Tibial artery (tissue), 4 donors: ENCODE results near the gene TOR4A.
"Not testable (repeated sequence)": the region's sequence is repeated elsewhere in the genome, so short reads cannot be mapped to it uniquely, and the experiment has no call there.

Experiments
- DNase-seq, 2 donors: peaks; one replicate each; pipeline ENCODE4 v3.0.0-alpha.2; 2019
- H3K27ac ChIP-seq, 2 donors: fragments of 200-600 bp; sonication (generic) in 1 of 2; 1 replicate in 1 of 2; 2 replicates in 1 of 2; pipeline ENCODE4 v1.5.1; 2018 to 2019; ENCODE audit warnings: mild to moderate bottlenecking in 1 of 2
- H3K27me3 ChIP-seq, 2 donors: fragments of 200-600 bp; sonication (generic) in 1 of 2; one replicate each; pipeline versions ENCODE4 v1.5.1 to v1.6.0; 2016 to 2019
- H3K36me3 ChIP-seq, 3 donors: fragments of 200-600 bp; sonication (generic) in 2 of 3; one replicate each; pipeline ENCODE4 v1.5.1; 2016 to 2019; ENCODE audit warnings: mild to moderate bottlenecking in 2 of 3
- H3K4me1 ChIP-seq, 4 donors: fragments of 200-600 bp; sonication (generic) in 2 of 4; 1 replicate in 3 of 4; 2 replicates in 1 of 4; pipeline ENCODE4 v1.5.1; 2016 to 2019
- H3K4me3 ChIP-seq, 2 donors: fragments of 200-600 bp; sonication (generic) in 1 of 2; 1 replicate in 1 of 2; 2 replicates in 1 of 2; pipeline ENCODE4 v1.5.1; 2018 to 2019; ENCODE audit warnings: mild to moderate bottlenecking in 2 of 2
- H3K9me3 ChIP-seq, 3 donors: fragments of 200-600 bp; sonication (generic) in 1 of 3; one replicate each; pipeline ENCODE4 v1.5.1; 2016 to 2019
- CTCF ChIP-seq, 2 experiments: fragments of 200-600 bp in 1 of 2; fragments of 450-650 bp in 1 of 2; IDR thresholded peaks; one replicate each; pipeline ENCODE4 v1.5.1; 2017 to 2019; ENCODE audit warnings: antibody characterized with exemption in 2 of 2, mild to moderate bottlenecking in 1 of 2, moderate library complexity in 1 of 2
- intact Hi-C: fragments of 100-400 bp; cut with DNase I; formaldehyde crosslinking; loops from one replicate; pipeline ENCODE4 v1.15.0; 2023; ENCODE audit warnings: low total_unique reads

TOR4A gene

GRCh38 chr9:137240841-137241489 lies 36.6 kb upstream of the TOR4A start, which contains the start of gene TUBB4B:
TUBB4B (plus strand) TSS chr9:137241287; CDS start chr9:137241361, 74 bp downstream.
- peak; percentile 99 to 100 for DNase-seq
- Histone ChIP-seq H3K27ac (peak within 1 kb of the TSS; percentile 94 to 95), H3K36me3 (peaks cover 8 to 23% (median 21%) of the 10 kb centered on the region in 3 donors), H3K27me3 (peaks cover 0 to 3% of the 10 kb centered on the region in 2 donors), H3K9me3 (no peaks in the 10 kb centered on the region), H3K4me3 (peak within 1 kb of the TSS; percentile 77 to 82), H3K4me1 (peaks cover 0 to 57% (median 35%) of the 10 kb centered on the region in 4 donors)
- peak in 1 of 2 experiments; percentile 42 for TF ChIP-seq CTCF (IDR thresholded peaks at IDR 0.05)
- intact Hi-C loops = no loop called here

- H3K27ac ChIP-seq = peak overlapping the region; percentile 90 to 91
- H3K36me3 ChIP-seq = peaks cover 8 to 23% (median 21%) of the 10 kb centered on the region in 3 donors
- intact Hi-C loops = no loop called here
- no peaks in the 10 kb centered on the region for H3K9me3 ChIP-seq
- TF ChIP-seq CTCF (IDR thresholded peaks at IDR 0.05) = no peak
- H3K4me1 ChIP-seq = peaks cover 0 to 50% (median 27%) of the 10 kb centered on the region in 4 donors
- peak overlapping the region; percentile 77 to 82 for H3K4me3 ChIP-seq
- DNase-seq = peak; percentile 61 to 85
- no peaks in the 10 kb centered on the region for H3K27me3 ChIP-seq
Observed at GRCh38 chr9:137241490-137242268, 35.8 kb upstream of the TOR4A start.

- Histone ChIP-seq H3K4me1 (peaks cover 0 to 41% (median 25%) of the 10 kb centered on the region in 4 donors), H3K36me3 (peaks cover 8 to 23% (median 21%) of the 10 kb centered on the region in 3 donors), H3K4me3 (peak overlapping the region; percentile 77 to 82), H3K9me3 (no peaks in the 10 kb centered on the region), H3K27ac (peak overlapping the region; percentile 90 to 91), H3K27me3 (no peaks in the 10 kb centered on the region)
- intact Hi-C loops = no loop called here
- DNase-seq = no peak
- no peak for TF ChIP-seq CTCF (IDR thresholded peaks at IDR 0.05)
Observed at GRCh38 chr9:137242269-137243203, 35.0 kb upstream of the TOR4A start.

GRCh38 chr9:137243266-137243625 lies 34.3 kb upstream of the TOR4A start:
- H3K4me3 ChIP-seq = not testable (repeated sequence)
- peaks cover 0 to 35% (median 25%) of the 10 kb centered on the region in 4 donors for H3K4me1 ChIP-seq

GRCh38 chr9:137243626-137244485 lies 33.7 kb upstream of the TOR4A start:
- Histone ChIP-seq H3K4me3 (no peak overlapping the region), H3K27ac (no peak overlapping the region), H3K36me3 (peaks cover 8 to 23% (median 21%) of the 10 kb centered on the region in 3 donors), H3K27me3 (peaks cover 0 to 2% of the 10 kb centered on the region in 2 donors), H3K4me1 (peaks cover 0 to 31% (median 24%) of the 10 kb centered on the region in 4 donors), H3K9me3 (no peaks in the 10 kb centered on the region)
- DNase-seq = no peak
- intact Hi-C loops = no loop called here
- no peak for TF ChIP-seq CTCF (IDR thresholded peaks at IDR 0.05)

More at GRCh38 chr9:137243266-137243625, 34.3 kb upstream of the TOR4A start:
- intact Hi-C loops, H3K27ac ChIP-seq, H3K27me3 ChIP-seq, H3K9me3 ChIP-seq, DNase-seq: not testable (repeated sequence)
- H3K36me3 ChIP-seq = peaks cover 8 to 23% (median 21%) of the 10 kb centered on the region in 3 donors
